OCI-LY7 (cell line): ENCODE data around the gene MXD4.

Experiments used
- CTCF ChIP-seq: fragments of 200-600 bp; sonication (generic); conservative IDR thresholded peaks from 2 replicates; pipeline ENCODE4 v1.5.1; 2014; ENCODE audit warnings: mild to moderate bottlenecking, antibody characterized with exemption, low read length, moderate library complexity, mixed read lengths
- EZH2phosphoT487 ChIP-seq: fragments of 200-600 bp; sonication (generic); IDR thresholded peaks from 2 replicates; pipeline ENCODE4 v1.6.1; 2018; ENCODE audit warnings: low read depth, borderline replicate concordance, mild to moderate bottlenecking, mixed run types, antibody characterized with exemption, low read length, moderate library complexity, mixed read lengths

- TF ChIP-seq CTCF (no peak), EZH2phosphoT487 (no peak)
These were observed 14.5 kb downstream of the MXD4 start for GRCh38 chr4:2247128-2248043.
